NCI-H748 (cell line): ENCODE results near the gene C22orf23.
A peak's percentile ranks its signal among the peaks of the same experiment; 100 is the strongest.

Experiments used
- DNase-seq: peaks from one replicate; lab custom pipeline; 2025; ENCODE audit not compliant: unreplicated experiment; lab: John Stamatoyannopoulos, UW

The C22orf23 gene

DNA sequence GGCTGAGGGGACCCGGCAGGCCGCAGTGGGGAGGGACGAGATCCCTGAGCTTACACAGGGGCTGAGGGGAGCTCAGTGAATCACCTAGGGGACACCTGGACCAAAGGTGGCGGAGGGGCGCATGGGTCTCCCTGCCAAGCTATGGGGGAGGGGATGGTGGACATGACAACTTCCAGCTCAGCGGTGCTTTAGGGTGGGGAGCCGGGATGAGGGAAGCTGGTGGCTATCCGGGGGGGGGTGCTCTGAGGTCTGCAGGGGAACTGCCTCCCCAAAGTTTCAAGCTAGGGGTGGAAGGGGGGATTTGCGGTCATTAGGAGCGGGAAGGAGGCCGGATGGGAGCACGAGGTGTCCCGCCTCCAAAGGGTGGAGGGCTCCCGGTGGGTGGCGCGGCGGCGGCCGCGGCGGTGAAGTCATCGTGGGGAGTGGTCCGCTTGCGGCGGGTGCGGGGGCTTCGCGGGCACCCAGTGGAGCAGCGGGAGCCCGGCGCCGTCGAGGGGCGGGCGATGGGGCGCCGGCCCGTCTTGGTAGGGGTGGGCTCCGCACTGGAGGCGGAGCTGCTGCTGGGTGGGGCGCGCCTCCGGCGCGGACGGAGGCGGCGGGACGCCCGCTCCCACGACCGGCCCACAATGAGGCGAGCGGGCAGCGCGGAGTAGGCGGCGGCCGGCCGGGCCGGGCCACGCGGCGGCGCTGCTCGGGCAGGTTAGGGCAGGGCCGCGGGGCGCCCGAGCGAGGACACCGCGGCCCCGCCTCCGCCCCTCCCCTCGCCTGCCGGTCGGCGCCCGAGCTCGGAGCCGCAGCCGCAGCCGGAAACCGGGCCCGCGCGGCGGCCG is 47.7 kb downstream of the C22orf23 start, which contains the start of gene MICALL1:
TSS of gene MICALL1 (plus strand) at position 764 of the 830 bp plus-strand sequence. CDS start 126 bp downstream, outside the sequence.
- DNase-seq, result peak; percentile 61

DNA sequence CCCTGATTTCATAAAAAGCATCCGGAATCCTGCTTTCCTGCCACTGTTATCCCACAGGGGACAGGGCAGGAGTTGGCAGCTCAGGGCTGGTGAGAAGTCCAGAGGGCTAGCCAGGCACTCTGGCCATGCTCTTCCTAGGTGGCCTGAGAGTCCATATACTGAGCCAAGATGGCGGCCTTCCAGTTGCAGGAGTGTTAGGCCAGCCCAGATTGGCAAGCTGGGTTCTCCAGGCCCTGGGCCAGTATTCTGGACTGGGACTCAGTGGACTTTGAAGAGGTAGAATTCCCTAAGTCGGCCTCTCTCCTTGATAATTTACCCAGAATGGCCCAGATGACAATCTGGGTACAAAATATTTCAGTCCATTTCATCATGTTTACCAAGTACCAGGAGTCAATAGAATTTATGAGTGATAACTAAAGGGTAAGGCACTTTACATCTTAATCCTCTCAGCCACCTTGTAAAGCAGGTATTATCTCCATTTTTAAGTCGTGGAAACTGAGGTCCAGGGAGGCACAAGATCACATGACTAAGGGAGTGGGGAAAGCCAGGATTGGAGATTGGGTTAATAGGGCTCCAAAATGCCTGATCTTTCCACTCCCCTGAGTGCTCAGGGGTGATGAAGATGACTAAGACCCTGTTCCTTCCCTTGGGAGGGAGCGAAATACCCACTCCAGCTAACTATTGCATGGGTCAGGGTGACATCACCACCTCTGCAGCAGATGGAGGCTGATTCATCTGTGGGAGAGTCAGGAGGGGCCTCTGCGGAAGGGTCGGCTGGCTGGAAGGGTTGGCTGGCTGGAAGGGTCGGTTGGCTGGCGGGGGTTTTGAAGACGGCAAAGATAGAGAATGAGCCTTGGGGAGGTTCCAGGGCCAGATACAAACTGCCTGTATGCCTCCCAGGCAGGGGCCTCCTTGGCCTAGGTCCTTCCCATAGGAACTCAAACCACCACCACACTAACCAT is 48.5 kb downstream of the C22orf23 start:
- DNase-seq, result no peak

- no peak for DNase-seq
Measured at GRCh38 chr22:37898441-37899181, 54.8 kb downstream of the C22orf23 start.

GRCh38 chr22:37897807-37898206 is 55.6 kb downstream of the C22orf23 start:
- DNase-seq, result no peak

GRCh38 chr22:37896939-37897338 is 56.5 kb downstream of the C22orf23 start:
- DNase-seq, result no peak

- no peak for DNase-seq
Measured at GRCh38 chr22:37896181-37896592, 57.2 kb downstream of the C22orf23 start.

DNA sequence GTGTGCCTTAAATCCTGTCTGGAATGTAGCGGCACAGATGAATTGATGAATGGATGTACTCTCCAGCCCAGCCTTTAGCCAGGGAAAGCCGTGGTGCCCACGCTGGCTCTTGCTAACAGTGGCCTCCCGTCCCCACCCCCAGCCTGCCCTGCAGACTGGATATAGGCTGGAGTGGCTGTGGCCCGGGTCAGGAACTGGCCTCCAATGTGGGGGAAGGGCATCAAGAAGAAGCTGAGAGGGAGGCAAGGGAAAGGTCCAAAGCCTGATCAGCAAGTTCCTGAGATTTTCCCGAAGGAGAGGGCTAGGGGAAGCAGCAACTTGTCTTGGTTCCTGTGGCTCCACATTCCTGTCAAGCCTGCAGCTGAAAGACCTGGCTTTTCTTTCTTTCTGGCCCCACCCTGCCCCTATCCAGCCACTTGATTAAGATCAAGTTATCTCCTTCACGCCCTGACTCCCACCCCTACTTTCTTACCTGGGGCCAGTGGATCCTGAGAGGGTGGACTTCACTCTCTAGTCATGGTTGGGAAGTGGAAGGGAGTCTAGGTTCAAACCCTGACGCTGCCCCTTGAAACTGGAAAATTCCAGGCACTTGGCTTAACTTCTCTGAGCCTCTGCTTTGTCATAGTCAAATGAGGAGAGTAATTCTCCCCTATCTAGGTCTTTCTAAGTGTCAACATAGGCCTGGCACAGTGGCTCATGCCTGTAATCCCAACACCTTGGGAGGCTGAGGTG is 58.3 kb downstream of the C22orf23 start:
- no peak for DNase-seq

DNA sequence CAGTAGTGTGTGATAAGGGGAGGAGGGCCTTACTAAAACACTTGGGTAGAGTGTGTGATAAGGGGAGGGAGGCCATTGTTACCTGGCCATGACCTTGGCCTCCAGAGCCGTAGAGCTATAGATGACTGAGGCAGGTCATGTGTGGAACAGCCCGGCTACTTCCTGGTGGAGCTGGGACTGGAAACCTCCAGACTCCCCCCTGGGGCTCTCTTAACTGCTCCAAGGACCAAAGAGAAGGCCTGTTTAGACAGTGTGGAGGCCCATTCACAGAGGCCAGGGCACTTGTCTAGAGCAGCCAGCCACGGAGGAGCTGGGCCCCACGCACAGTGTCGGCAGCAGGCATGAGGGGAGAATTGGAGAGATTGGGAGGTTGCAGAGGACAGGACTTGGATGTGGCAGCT is 59.8 kb downstream of the C22orf23 start:
- no peak for DNase-seq
